CD4-positive, alpha-beta T cell treated with Interleukin-6 at 100 ng/mL for 8 hours (primary cell): ENCODE measurements around the gene COQ9.
"Not testable (repeated sequence)": the region's sequence is repeated elsewhere in the genome, so short reads cannot be mapped to it uniquely, and the experiment has no call there.

Source experiments
- DNase-seq: peaks from one replicate; pipeline ENCODE4 v3.0.0-alpha.2; 2020; ENCODE audit warnings: mixed read lengths, low spot score

COQ9 gene

DNA sequence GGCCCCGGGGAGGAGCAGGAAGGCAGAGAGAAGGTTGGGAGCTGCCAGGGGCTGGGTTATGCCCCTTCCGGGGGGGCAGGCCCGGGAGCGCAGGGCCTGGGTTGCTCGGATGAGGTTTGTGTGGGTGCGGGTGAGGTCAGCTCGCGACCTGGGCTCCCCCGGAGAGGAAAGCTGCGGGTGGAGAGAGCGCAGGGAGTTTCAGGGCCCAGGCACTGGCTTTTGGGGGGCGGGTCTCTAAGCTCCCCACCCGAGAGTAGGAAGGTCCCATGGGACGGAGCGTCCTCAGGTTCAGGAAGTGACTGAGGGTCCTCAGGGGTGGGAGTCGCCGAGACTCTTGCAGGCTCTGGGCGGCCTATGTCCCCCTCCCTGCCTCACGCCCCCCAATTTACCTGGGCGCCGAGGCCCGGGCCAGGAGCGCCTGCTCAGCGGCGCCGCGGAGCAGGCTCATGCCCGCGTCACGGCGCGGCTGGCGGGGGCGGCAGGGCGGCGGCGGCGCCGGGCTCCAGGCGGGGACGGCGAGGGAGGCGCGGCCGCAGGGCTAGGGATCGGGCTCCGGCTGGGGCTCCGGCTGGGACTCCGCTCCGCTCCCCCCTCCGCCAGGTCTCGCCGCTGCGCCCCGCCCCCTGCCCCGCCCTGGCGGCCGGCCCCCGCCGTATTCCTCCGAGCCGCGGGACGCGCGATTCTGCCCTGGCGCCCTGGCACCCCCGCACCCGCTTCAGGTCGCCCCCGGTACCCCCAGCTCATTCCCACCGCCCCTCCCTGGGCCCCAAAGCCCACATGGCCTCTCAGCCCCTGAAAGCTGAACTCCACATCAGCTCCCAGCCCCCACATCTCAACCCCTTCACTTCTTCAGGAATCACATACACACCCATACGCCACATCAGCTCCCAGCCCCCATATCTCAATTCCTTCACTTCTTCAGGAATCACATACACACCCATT is 38.9 kb downstream of the COQ9 start, which contains the start of gene DOK4:
DOK4 (minus strand) TSS at position 578 of the 942 bp plus-strand sequence. CDS start 6,986 bp downstream, outside the sequence.
- peak; percentile 70 for DNase-seq

DNA sequence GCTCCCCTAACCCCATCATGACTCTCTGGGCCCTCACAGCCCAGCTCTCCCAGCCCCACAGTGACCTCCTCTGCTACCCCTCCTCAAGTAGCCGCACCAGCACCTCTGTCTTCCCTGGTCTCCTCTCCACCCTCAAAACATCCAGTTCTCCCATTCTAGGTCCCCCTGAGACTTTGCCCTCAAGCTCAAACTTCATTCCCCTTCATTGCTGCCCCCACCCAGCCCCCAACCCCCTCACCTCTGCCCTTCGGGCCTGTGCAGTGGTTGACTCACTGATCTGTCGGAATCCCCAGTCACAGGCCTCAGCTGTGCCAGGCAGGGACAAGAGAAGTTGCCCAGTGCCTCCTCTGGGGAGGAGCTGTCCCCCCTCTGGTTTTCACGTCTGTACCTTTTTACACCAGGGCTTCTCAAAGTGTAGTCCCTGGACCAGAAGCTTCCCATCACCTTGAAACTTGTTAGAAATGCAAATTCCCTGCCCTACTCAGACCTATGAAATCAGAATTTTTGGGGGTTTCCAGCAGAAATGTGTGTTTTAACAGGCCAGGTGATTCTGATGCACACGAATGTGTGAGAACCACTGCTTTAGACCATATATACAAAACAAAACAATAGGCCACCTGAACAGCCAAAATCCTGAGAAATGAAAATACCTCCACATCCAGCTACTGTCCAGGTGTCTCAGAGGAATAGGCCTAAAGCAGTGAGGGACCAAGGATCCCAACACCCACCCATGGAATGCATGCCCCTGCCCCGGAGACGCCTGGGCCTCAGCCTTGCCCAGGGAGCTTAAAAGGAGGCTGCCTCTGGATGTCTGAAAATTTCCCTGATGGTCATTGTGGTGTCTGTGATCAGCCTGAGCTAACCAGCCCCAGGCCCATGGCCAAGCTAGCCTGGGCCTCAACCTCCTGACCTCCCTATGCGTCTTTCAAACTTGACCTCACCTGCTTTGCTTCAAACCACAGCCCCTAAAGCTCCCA is 39.9 kb downstream of the COQ9 start:
- no peak for DNase-seq

DNA sequence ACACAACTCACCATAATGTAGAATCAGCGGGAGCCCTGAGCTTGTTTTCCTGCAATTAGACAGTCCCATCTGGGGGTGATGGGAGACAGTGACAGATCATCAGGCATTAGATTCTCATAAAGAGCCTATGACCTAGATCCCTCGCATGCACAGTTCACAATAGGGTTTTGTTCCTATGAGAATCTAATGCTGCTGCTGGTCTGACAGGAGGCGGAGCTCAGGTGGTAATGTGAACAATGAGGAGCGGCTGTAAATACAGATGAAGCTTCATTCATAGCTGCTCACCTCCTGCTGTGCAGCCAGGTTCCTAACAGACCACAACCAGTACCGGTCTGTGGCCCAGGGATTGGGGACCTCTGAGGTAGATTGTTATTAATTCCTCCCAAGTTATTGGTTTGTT is 42.0 kb downstream of the COQ9 start:
- DNase-seq: no peak

DNA sequence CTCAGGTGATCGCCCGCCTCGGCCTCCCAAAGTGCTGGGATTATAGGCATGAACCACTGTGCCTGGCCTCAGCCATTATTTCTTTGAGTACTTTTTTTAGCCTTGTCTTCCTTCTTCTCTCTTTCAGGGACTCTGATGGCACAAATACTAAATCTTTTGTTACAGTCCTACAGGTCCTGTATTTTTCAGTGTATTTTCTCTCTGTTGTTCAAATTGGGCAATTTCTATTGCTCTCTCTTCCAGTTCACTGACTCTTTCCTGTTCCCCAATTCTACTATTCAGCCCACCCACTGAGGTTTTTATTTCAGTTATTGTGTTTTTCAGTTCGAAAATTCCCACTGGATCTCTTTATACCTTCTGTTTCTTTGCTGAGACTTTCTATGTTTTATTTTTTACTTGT is 46.5 kb downstream of the COQ9 start:
- no peak for DNase-seq

DNA sequence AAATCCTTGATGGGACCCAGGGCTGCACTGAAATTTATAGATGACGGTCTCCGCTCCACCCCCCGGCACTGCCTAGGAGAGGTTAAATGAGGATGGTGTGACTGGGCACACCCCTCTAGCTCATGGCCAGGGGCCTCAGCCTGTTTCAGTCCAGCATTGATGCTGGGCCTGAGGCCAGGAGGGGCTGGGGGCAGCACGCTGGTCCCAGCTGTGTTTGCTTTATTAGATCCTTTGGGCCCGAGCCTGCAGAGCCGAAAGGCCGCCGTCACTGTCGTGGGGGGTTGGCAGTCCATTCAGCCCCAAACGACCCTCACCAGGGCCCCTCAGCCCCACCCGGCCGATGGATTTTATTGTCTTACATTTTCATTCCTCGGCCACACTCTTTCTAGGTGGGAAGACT is 49.8 kb downstream of the COQ9 start:
- DNase-seq: no peak

DNA sequence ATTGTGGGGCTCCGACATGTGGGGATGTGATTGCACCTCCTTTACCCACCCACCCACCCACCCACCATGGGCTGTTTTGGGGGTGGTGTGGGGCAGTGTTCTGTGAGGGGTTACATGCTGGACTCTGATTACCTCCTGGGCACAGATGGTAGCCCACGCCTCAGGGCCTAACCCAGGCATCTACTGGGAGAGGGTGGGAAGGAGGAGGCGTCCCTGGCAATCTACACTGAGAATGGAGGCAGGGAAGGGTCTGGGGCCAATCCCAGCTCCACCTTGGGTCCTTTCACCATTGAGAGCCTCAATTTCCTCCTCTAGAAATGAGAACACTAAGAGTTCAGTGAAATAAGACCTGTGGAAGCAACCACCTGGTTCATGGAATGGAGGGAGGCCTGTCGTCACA is 50.8 kb downstream of the COQ9 start:
- no peak for DNase-seq

DNA sequence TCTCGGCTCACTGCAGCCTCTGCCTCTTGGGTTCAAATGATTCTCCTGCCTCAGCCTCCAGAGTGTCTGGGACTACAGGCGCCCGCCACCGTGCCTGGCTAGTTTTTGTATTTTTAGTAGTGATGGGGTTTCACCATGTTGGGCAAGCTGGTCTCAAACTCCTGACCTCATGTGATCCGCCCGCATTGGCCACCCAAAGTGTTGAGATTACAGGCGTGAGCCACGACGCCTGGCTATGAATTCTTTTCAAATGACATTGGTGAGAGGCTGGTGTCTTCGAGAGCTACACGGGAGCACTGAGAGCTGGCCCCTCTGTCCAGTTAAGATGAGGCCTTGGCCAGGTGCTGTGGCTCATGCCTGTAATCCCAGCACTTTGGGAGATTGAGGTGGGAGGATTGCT is 52.7 kb downstream of the COQ9 start:
- DNase-seq: not testable (repeated sequence)

DNA sequence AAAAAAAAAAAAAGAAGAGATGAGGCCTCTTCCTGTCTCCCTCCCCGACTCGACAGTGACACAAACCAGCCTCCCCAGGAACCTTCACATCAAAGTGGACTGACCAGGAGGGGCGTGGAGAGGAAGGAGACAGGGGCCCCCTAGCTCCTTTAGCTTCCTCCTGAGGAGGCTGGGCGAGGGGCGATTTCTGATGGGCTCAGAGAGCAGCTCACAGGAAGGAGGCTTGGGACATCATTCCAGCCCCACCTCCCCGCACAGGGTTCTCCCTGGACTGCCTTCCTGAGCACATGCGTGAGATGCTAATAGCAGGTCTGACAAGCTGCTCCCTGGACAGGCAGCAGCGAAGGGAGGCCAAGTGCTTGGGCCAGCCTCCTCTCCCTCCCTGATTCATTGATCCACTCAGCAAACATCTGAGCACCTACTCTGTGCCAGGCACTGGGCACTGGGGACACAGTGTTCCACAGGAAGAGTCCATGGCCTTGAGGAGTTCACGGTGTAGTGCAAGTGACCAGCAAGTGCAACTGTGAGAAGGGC is 53.4 kb downstream of the COQ9 start:
- no peak for DNase-seq

DNA sequence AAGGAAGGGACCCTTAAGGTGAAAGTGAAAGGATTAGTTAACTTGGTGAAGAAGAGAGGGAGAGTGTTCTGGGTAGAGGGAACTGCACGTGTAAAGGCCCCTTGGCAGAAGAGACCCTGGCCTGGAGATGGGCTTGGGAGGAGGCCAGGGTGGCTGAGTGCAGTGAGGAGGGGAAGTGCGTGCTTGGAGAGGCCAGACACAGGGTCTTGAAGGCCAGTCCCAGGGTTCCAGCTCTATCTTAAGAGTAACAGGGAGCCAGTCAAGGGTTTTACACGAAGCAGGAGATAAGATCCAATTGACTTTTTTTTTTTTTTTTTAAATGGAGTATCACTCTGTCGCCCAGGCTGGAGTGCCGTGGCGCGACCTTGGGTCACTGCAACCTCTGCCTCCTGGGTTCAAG is 54.2 kb downstream of the COQ9 start:
- no peak for DNase-seq

DNA sequence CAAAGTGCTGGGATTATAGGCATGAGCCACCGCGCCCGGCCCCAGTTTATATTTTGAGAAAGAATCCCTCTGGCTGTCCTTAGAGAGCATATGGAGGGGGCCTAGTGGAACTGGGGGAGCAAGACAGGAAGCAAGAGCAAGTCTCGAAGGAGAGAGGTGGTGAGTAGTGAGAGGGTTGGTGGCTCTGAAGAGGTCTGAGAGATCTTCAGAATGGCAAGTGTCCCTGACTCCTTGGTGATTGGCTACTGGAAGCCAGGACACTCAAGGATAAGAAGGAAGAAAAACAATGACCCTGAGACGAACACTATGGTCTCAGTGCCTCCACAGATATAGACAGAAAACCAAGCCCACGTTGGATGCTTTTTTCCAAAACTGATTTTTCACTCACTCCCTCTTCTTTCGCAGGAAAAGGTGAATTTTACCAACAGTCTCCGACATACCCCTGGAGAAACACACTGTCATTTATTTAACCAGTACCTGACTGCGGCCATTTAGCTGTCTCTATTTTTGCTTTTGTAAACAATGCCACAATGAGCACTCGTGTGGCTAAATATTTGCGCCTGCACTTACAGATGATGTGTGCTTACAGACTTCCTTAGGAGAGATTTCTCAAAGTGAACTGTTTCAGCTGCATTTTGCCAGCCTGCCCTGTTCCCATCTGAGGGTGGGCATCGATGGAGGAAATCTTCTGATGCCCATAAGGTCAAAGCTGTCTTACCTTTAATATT is 54.9 kb downstream of the COQ9 start:
- no peak for DNase-seq

DNA sequence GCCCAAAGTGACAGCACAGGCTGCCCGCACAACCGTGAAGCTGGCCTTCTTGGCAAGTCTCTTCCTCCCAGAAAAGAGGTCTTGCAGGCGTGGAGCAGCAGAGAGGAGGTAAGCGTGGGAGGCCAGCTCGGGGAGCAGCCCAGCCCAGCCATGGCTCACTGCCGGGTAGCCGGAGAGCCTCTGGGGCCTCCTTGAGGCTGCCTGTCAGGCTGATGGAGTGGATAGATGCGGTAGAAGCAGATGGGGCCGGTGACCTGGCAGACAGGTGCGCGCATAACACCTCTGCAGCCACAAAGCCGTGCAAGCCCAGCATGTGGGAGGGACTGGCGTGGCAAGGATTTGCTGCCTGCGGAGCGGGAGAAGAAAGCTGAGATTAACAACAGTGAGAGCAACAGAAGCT is 56.1 kb downstream of the COQ9 start:
- DNase-seq: no peak

DNA sequence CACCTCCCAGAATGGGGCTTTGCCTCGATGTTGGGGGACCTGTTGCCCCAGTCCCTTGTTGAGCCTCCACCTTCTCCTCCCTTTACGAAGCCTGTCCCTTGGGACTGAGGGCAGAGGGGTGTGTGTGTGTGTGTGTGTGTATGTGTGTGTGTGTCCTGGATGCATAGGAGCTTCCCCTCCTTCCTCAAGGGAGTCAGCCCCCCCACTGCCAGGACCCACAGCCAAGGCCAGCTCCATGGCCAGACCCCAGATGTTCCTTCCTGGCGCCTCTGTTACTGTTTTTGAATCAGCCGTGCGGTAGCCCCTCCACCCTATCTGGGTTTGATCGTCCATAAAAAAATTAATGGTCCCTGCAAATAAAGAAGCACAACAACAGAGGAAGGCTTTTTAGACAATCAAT is 56.7 kb downstream of the COQ9 start:
- DNase-seq: no peak

DNA sequence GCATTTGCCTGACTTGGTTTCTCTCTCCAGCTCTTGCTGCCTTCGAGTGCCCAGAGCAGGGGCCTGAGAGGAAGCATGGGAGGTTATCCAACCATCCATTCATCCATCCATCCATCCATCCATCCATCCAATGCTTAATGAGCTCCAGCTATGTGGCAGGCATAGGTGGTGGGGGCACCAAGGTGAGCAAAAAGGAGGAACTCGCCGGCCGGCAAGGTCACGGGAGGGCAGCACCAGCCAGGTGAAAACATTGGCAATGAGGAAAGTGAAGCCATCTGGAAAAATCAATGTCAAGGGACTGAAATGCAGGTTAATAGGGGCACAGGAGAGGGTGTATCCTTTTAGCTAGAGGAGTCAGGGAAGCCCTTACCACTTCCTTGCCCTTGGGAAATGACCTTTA is 57.2 kb downstream of the COQ9 start:
- DNase-seq: no peak

DNA sequence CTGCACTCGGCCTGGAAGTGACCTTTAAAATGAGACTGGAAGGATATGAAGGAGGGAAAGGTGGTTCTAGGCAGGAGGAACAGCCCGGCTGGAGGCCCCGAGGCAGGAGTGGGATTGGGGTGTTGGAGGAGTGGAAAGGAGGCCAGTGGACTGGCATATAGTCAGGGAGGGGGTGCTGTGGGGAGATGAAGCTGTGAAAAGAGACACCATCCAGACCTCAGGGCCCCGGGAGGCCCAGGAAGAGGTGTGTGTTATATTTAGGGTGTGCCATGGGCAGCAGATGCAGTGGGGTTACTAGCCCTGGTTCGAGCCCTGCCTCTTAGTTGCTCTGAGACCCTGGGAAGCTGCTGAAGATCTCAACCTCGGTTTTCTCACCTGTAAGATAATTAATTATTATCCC is 57.9 kb downstream of the COQ9 start:
- DNase-seq: no peak

DNA sequence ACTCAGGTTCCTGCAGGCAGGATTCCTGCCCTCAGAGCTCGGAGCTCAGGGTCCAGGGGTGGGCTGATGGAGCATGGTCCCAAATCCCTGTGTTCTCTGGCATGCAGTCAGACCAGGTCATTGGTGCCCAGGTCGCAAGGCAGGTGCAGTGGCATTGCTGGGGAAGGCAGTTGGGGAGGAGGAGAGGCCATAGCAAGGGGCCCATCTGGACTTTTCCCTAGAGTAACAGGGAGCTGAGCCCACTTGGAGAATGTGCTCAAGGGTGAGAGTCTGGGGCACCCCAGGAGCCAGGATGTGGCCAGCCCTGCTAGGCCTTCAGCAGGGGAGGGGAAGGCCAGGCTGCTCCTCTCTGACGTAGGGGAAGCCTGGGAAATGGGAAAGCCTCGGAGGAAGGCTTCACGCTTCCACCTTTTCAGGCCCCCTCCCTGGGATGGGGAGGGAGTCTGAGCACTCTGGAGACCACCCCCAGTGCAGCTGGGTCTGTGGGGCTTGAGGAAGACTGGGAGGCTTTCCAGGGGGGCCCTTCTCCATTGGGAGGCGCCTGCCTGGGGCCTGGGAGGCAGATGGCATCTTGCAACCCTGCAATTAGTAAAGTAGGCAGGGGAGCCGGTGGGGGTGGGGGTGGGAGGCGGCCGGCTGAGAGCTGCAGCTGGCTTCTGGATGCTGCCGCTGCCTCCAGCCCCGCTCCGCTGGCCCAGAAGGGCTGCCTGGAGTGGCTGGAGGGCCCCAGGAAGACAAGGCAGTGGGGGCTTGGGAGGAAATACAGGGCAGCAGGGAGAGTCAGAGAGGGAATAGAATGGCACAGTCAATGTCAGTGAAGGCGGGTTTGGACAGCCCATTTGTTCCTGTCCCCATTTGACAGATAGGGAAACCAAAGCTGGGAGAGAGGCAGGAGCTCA is 60.1 kb downstream of the COQ9 start:
- no peak for DNase-seq

DNA sequence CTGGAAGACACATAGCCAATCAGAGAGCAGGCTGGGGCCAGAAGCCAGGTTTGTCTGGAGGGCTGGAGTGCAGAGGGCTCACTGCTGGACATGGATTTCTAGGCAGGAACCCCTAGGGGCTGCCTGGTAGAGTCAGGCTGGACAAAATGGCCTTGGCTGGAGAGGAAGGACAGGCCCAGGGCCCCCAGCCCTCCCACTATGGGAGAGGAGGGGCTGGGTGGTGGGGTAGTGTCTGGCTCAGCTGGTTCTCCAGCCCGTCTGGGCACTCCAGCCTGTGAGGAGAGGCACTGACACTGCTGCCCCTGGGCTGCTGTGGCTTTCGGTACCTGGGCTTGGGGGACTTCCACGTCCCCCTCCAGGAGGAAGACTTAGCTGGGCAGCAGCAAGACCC is 60.8 kb downstream of the COQ9 start:
- no peak for DNase-seq

DNA sequence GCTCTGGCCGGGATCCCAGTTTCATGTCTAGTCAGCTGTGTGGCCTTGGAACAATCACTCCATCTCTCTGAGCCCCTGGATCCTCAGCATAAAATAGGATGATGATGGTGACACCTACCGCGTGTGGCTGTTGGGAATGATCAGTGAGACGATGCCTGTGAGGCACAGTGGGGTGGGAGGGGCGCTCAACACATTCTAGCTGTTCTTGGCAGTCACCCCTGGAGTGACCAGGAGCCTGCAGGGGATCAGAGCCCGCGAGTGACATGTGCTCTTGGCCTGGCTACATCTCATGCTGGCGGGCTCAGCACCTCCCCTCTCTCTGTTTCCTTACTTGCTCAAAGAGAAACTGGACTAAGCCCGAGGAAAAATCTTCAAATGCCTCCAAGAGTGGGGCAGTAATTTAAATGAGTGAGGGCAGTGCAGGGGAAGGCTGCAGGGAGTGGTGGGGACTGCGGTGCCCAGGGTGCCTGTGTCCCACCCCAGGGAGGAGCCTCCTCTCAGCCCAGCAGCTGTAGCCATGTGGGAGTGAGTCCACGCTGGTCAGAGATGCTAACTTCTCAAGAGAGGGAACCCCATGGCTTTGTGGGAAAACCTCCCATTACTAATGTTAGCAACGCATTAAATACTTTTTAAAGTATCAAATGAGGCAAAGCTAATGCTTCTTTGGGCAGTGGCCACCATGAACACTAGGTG is 62.1 kb downstream of the COQ9 start:
- no peak for DNase-seq

DNA sequence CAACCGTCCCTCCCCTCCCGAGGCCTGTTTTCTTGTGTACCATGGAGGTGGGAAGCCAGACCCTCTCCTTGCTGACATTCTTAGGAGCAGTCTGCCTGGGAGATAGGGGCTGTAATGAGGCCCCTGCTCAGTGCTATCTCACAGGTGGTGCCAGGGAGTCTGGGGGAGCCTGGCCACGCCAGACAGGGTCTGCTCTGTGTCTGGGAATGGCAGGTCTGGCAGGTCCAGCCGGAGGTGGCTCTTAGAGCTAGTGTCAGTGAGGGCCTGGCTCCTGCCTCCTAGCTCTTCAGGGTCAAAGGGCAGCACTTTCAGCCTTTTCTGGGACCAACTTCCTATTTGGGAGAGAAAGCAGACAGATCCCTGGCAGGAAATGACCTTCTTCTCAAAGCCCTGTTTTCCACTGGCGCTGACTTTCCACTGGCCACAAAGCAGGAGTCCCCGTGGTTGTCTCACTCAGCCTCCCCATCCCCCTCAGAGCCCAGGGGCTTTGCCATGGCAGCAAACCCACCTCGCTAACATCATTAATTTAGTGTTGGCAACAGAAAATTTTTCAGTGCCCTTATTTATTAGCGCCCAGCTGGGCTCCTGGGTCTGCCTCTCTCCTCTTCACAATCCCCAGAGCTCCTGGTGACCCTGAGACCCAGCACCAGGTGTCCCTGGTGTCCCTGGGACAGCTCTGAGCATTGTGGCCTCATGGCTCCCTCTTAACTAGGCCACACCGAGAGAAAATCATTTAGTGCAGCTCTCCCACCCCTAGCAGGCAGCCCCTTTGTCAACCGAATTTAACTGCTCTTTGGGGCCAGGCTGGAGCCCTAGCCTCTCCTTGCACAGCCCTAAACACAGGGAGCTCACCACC is 63.0 kb downstream of the COQ9 start:
- no peak for DNase-seq
